ENCODE results near the gene CDHR5.
A peak's percentile ranks its signal among the peaks of the same experiment; 100 is the strongest.
"Not testable (repeated sequence)": the region's sequence is repeated elsewhere in the genome, so short reads cannot be mapped to it uniquely, and the experiment has no call there.

The CDHR5 gene

GRCh38 chr11:586376-587316 lies 38.1 kb downstream of the CDHR5 start:
- DNase-seq (ENCODE audit: low read depth in 2 of 2) = no peak

- no peak for DNase-seq (ENCODE audit: low read depth in 2 of 2)
Observed at GRCh38 chr11:584287-584686, 40.5 kb downstream of the CDHR5 start.

- no peak for DNase-seq (ENCODE audit: low read depth in 2 of 2)
Observed at GRCh38 chr11:581752-582151, 43.0 kb downstream of the CDHR5 start.

GRCh38 chr11:581342-581741 lies 43.4 kb downstream of the CDHR5 start:
- DNase-seq (ENCODE audit: low read depth in 2 of 2) = no peak

- DNase-seq (ENCODE audit: low read depth in 2 of 2) = no peak
Observed at GRCh38 chr11:579830-580601, 44.7 kb downstream of the CDHR5 start.

- no peak for DNase-seq (ENCODE audit: low read depth in 2 of 2)
Observed at GRCh38 chr11:578276-579035, 46.3 kb downstream of the CDHR5 start.

- no peak for DNase-seq (ENCODE audit: low read depth in 2 of 2)
Observed at GRCh38 chr11:577611-577894, 47.2 kb downstream of the CDHR5 start.

GRCh38 chr11:576811-577610 lies 47.7 kb downstream of the CDHR5 start:
- DNase-seq (ENCODE audit: low read depth in 2 of 2) = no peak

GRCh38 chr11:575996-576768 lies 48.6 kb downstream of the CDHR5 start, which contains the start of gene PHRF1:
Gene PHRF1, plus strand, starts transcription at chr11:576470. Its CDS starts 5,043 bp downstream, at chr11:581513.
- DNase-seq (ENCODE audit: low read depth in 2 of 2) = peak; percentile 92 to 93

GRCh38 chr11:575313-575995 lies 49.3 kb downstream of the CDHR5 start:
- no peak for DNase-seq (ENCODE audit: low read depth in 2 of 2)

GRCh38 chr11:574632-575312 lies 50.0 kb downstream of the CDHR5 start:
- DNase-seq (ENCODE audit: low read depth in 2 of 2) = no peak

- DNase-seq (ENCODE audit: low read depth in 2 of 2) = not testable (repeated sequence)
Observed at GRCh38 chr11:574031-574570, 50.7 kb downstream of the CDHR5 start.

GRCh38 chr11:573146-573759 lies 51.5 kb downstream of the CDHR5 start:
- DNase-seq (ENCODE audit: low read depth in 2 of 2) = no peak

GRCh38 chr11:571802-572185 lies 53.0 kb downstream of the CDHR5 start:
- DNase-seq (ENCODE audit: low read depth in 2 of 2) = no peak

- no peak for DNase-seq (ENCODE audit: low read depth in 2 of 2)
Observed at GRCh38 chr11:569158-569885, 55.4 kb downstream of the CDHR5 start.

GRCh38 chr11:568306-569157 lies 56.2 kb downstream of the CDHR5 start:
- peak; percentile 77 to 81 for DNase-seq (ENCODE audit: low read depth in 2 of 2)
